A549 (cell line): ENCODE results near the gene NADK.

Experiments used
- CTCF ChIP-seq: fragments of >200 bp; sonication (Bioruptor Twin); formaldehyde crosslinking; IDR thresholded peaks from 3 replicates; pipeline ENCODE4 v1.5.1; 2016
- MAX ChIP-seq: IDR thresholded peaks from 2 replicates; pipeline ENCODE4 v1.6.1; 2012
- RAD21 ChIP-seq, 2 experiments: fragments of >200 bp in 1 of 2; sonication (Bioruptor Twin) in 1 of 2; formaldehyde crosslinking in 1 of 2; IDR thresholded peaks in 1 of 2; conservative IDR thresholded peaks in 1 of 2; 2 replicates in 1 of 2; 3 replicates in 1 of 2; pipeline ENCODE4 v1.6.1; 2012 to 2018; ENCODE audit warnings: inconsistent platforms in 1 of 2
- REST ChIP-seq: fragments of 200-600 bp; sonication (generic); IDR thresholded peaks from 2 replicates; pipeline ENCODE4 v1.6.1; 2016; ENCODE audit warnings: antibody characterized with exemption, mild to moderate bottlenecking, moderate library complexity
- TF ChIP-seq, protein P1 (sequence below): fragments of 450-650 bp; IDR thresholded peaks from 2 replicates; pipeline ENCODE4 v1.6.1; 2014; ENCODE audit warnings: antibody characterized with exemption

- no peak for TF ChIP-seq MAX
- TF ChIP-seq RAD21 (conservative IDR thresholded peaks at IDR 0.05 in 1 of 2, IDR thresholded peaks at IDR 0.05 in 1 of 2) = no peak
- TF ChIP-seq, protein P1, sequence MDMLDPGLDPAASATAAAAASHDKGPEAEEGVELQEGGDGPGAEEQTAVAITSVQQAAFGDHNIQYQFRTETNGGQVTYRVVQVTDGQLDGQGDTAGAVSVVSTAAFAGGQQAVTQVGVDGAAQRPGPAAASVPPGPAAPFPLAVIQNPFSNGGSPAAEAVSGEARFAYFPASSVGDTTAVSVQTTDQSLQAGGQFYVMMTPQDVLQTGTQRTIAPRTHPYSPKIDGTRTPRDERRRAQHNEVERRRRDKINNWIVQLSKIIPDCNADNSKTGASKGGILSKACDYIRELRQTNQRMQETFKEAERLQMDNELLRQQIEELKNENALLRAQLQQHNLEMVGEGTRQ = no peak
- no peak for TF ChIP-seq REST
- no peak for TF ChIP-seq CTCF
Observed at GRCh38 chr1:1808206-1808605, 29.9 kb upstream of the NADK start.
